ENCODE data around the gene OR7A10. TPM values are rescaled to one million over a fixed set of nuclear protein-coding genes. Genes with fewer than 3 reads are reported as not detected.

The OR7A10 gene
- total and polyA plus RNA-seq, 2 experiments from 2014 or later = not detected

- Histone ChIP-seq H2AFZ (no peak overlapping the region), H3F3A (ENCODE audit: insufficient read depth) (no peaks in the 10 kb centered on the region), H3K27ac (no peak overlapping the region), H3K27me3 (replicated peaks; ENCODE audit: insufficient read depth) (no peaks in the 10 kb centered on the region), H3K79me2 (ENCODE audit: insufficient read depth) (no peaks in the 10 kb centered on the region), H4K20me1 (ENCODE audit: insufficient read depth) (no peaks in the 10 kb centered on the region), H3K4me3 (no peak overlapping the region), H3K4me2 (ENCODE audit: unreplicated experiment) (no peak overlapping the region), H3K36me3 (ENCODE audit: low read depth) (no peaks in the 10 kb centered on the region), H3K4me1 (ENCODE audit: insufficient read depth) (no peaks in the 10 kb centered on the region), H3K9ac (no peak overlapping the region), H3K9me2 (ENCODE audit: insufficient read depth) (no peaks in the 10 kb centered on the region), H3K9me3 (ENCODE audit: low read depth) (no peaks in the 10 kb centered on the region)
- no peak for DNase-seq
- WGBS, 2 experiments (ENCODE audit: low coverage in 1 of 2, low lambda C conversion rate in 2 of 2, missing lambda C conversion rate in 2 of 2) = 15 to 20% methylated on average over 6 of the region's 6 CpGs
- no peak for TF ChIP-seq EZH2 (IDR thresholded peaks at IDR 0.05; ENCODE audit: insufficient read depth, poor library complexity, severe bottlenecking)
- TF ChIP-seq EZH2phosphoT487 (IDR thresholded peaks at IDR 0.05; ENCODE audit: insufficient read depth, low read depth) = no peak
- in situ Hi-C loops (cut with MboI) = no loop called here
Observed at GRCh38 chr19:14821937-14822336, 26.8 kb downstream of the OR7A10 start.

- Histone ChIP-seq H3K9me3 (ENCODE audit: low read depth) (no peaks in the 10 kb centered on the region), H4K20me1 (ENCODE audit: insufficient read depth) (no peaks in the 10 kb centered on the region), H3K4me3 (no peak overlapping the region), H3K36me3 (ENCODE audit: low read depth) (no peaks in the 10 kb centered on the region), H3K9ac (no peak overlapping the region), H3K27ac (no peak overlapping the region), H3K4me2 (ENCODE audit: unreplicated experiment) (no peak overlapping the region), H2AFZ (no peak overlapping the region), H3F3A (ENCODE audit: insufficient read depth) (no peaks in the 10 kb centered on the region), H3K27me3 (replicated peaks; ENCODE audit: insufficient read depth) (no peaks in the 10 kb centered on the region), H3K9me2 (ENCODE audit: insufficient read depth) (no peaks in the 10 kb centered on the region), H3K4me1 (ENCODE audit: insufficient read depth) (no peaks in the 10 kb centered on the region), H3K79me2 (ENCODE audit: insufficient read depth) (no peaks in the 10 kb centered on the region)
- no peak for TF ChIP-seq EZH2 (IDR thresholded peaks at IDR 0.05; ENCODE audit: insufficient read depth, poor library complexity, severe bottlenecking)
- TF ChIP-seq EZH2phosphoT487 (IDR thresholded peaks at IDR 0.05; ENCODE audit: insufficient read depth, low read depth) = no peak
- 44 to 46% methylated on average over 8 of the region's 8 CpGs for WGBS, 2 experiments (ENCODE audit: low coverage in 1 of 2, low lambda C conversion rate in 2 of 2, missing lambda C conversion rate in 2 of 2)
- in situ Hi-C loops (cut with MboI) = no loop called here
- no peak for DNase-seq
Observed at GRCh38 chr19:14818588-14818987, 30.1 kb downstream of the OR7A10 start.

- Histone ChIP-seq H3K4me1 (ENCODE audit: insufficient read depth) (no peaks in the 10 kb centered on the region), H2AFZ (no peak overlapping the region), H3K9ac (no peak overlapping the region), H3F3A (ENCODE audit: insufficient read depth) (no peaks in the 10 kb centered on the region), H3K79me2 (ENCODE audit: insufficient read depth) (no peaks in the 10 kb centered on the region), H3K27ac (no peak overlapping the region), H3K9me2 (ENCODE audit: insufficient read depth) (no peaks in the 10 kb centered on the region), H3K4me3 (no peak overlapping the region), H3K27me3 (replicated peaks; ENCODE audit: insufficient read depth) (no peaks in the 10 kb centered on the region), H3K4me2 (ENCODE audit: unreplicated experiment) (no peak overlapping the region), H3K9me3 (ENCODE audit: low read depth) (no peaks in the 10 kb centered on the region), H3K36me3 (ENCODE audit: low read depth) (no peaks in the 10 kb centered on the region), H4K20me1 (ENCODE audit: insufficient read depth) (no peaks in the 10 kb centered on the region)
- in situ Hi-C loops (cut with MboI) = no loop called here
- TF ChIP-seq EZH2phosphoT487 (IDR thresholded peaks at IDR 0.05; ENCODE audit: insufficient read depth, low read depth) = no peak
- TF ChIP-seq EZH2 (IDR thresholded peaks at IDR 0.05; ENCODE audit: insufficient read depth, poor library complexity, severe bottlenecking) = no peak
- no peak for DNase-seq
- WGBS, 2 experiments (ENCODE audit: low coverage in 1 of 2, low lambda C conversion rate in 2 of 2, missing lambda C conversion rate in 2 of 2) = 17% methylated on average over 3 of the region's 3 CpGs
Observed at GRCh38 chr19:14817052-14817451, 31.7 kb downstream of the OR7A10 start.

- no peak for DNase-seq
- Histone ChIP-seq H3K4me1 (ENCODE audit: insufficient read depth) (no peaks in the 10 kb centered on the region), H3K27ac (no peak overlapping the region), H3K9ac (no peak overlapping the region), H2AFZ (no peak overlapping the region), H3F3A (ENCODE audit: insufficient read depth) (no peaks in the 10 kb centered on the region), H3K27me3 (replicated peaks; ENCODE audit: insufficient read depth) (no peaks in the 10 kb centered on the region), H3K79me2 (ENCODE audit: insufficient read depth) (no peaks in the 10 kb centered on the region), H3K9me2 (ENCODE audit: insufficient read depth) (no peaks in the 10 kb centered on the region), H3K9me3 (ENCODE audit: low read depth) (no peaks in the 10 kb centered on the region), H4K20me1 (ENCODE audit: insufficient read depth) (no peaks in the 10 kb centered on the region), H3K36me3 (ENCODE audit: low read depth) (no peaks in the 10 kb centered on the region), H3K4me3 (no peak overlapping the region), H3K4me2 (ENCODE audit: unreplicated experiment) (no peak overlapping the region)
- WGBS, 2 experiments (ENCODE audit: low coverage in 1 of 2, low lambda C conversion rate in 2 of 2, missing lambda C conversion rate in 2 of 2) = 29 to 44% methylated on average over 2 of the region's 2 CpGs
- in situ Hi-C loops (cut with MboI) = no loop called here
- TF ChIP-seq EZH2 (IDR thresholded peaks at IDR 0.05; ENCODE audit: insufficient read depth, poor library complexity, severe bottlenecking) (no peak), EZH2phosphoT487 (IDR thresholded peaks at IDR 0.05; ENCODE audit: insufficient read depth, low read depth) (no peak)
Observed at GRCh38 chr19:14814982-14815652, 33.6 kb downstream of the OR7A10 start.
